Measurements from ENCODE around the gene UBE2D2. TPM values are rescaled to one million over a fixed set of nuclear protein-coding genes. Genes with fewer than 3 reads are reported as not detected.
"Not testable (repeated sequence)": the region's sequence is repeated elsewhere in the genome, so short reads cannot be mapped to it uniquely, and the experiment has no call there.

Gene UBE2D2
- total RNA-seq, 4 donors from 2014 or later: 98.5 to 199 (median 131) TPM

GRCh38 chr5:139584137-139584536 lies 23.0 kb downstream of the UBE2D2 start:
- Histone ChIP-seq H3K36me3 (no peaks in the 10 kb centered on the region), H3K27me3 (no peaks in the 10 kb centered on the region), H3K27ac (no peak overlapping the region), H3K4me1 (peaks cover 34 to 35% of the 10 kb centered on the region in 2 donors), H3K4me3 (no peak overlapping the region), H3K9me3 (no peaks in the 10 kb centered on the region)
- ATAC-seq (no peak), DNase-seq (no peak)
- in situ Hi-C loops (cut with MboI; ENCODE audit: low sequenced_read_pairs in 4 of 4) (no loop called here), intact Hi-C loops (cut with DNase I; ENCODE audit: low total_unique reads) (no loop called here)
- TF ChIP-seq CTCF (IDR thresholded peaks at IDR 0.05 in 4 of 5, conservative IDR thresholded peaks at IDR 0.05 in 1 of 5): no peak
- TF ChIP-seq POLR2A (IDR thresholded peaks at IDR 0.05): no peak

- Histone ChIP-seq H3K4me1 (peaks cover 8 to 20% of the 10 kb centered on the region in 2 donors), H3K27ac (peak overlapping the region in 1 of 4 donors; percentile 53)
- ATAC-seq; in situ Hi-C loops (cut with MboI; ENCODE audit: low sequenced_read_pairs in 4 of 4); H3K27me3 ChIP-seq; H3K36me3 ChIP-seq; intact Hi-C loops (cut with DNase I; ENCODE audit: low total_unique reads); H3K4me3 ChIP-seq; H3K9me3 ChIP-seq; DNase-seq: not testable (repeated sequence)
Measured at GRCh38 chr5:139588116-139588515, 27.0 kb downstream of the UBE2D2 start.

GRCh38 chr5:139588962-139589361 lies 27.8 kb downstream of the UBE2D2 start:
- Histone ChIP-seq H3K4me3 (no peak overlapping the region), H3K9me3 (no peaks in the 10 kb centered on the region), H3K4me1 (peaks cover 13 to 23% of the 10 kb centered on the region in 2 donors), H3K27ac (peak overlapping the region in 1 of 4 donors; percentile 53), H3K36me3 (no peaks in the 10 kb centered on the region), H3K27me3 (no peaks in the 10 kb centered on the region)
- TF ChIP-seq CTCF (IDR thresholded peaks at IDR 0.05 in 4 of 5, conservative IDR thresholded peaks at IDR 0.05 in 1 of 5) (no peak), POLR2A (IDR thresholded peaks at IDR 0.05) (no peak)
- DNase-seq (no peak), ATAC-seq (no peak)
- in situ Hi-C loops (cut with MboI; ENCODE audit: low sequenced_read_pairs in 4 of 4): no loop called here
- intact Hi-C loops (cut with DNase I; ENCODE audit: low total_unique reads): no loop called here

- peak overlapping the region; percentile 21 to 71 (median 46) for H3K27ac ChIP-seq
- peaks cover 13 to 16% of the 10 kb centered on the region in 2 donors for H3K4me1 ChIP-seq
- TF ChIP-seq POLR2A (IDR thresholded peaks at IDR 0.05) (no peak), CTCF (IDR thresholded peaks at IDR 0.05 in 4 of 5, conservative IDR thresholded peaks at IDR 0.05 in 1 of 5) (no peak)
- no peaks in the 10 kb centered on the region for H3K27me3 ChIP-seq
- H3K36me3 ChIP-seq: no peaks in the 10 kb centered on the region
- ATAC-seq: no peak
- no peaks in the 10 kb centered on the region for H3K9me3 ChIP-seq
- intact Hi-C loops (cut with DNase I; ENCODE audit: low total_unique reads): no loop called here
- in situ Hi-C loops (cut with MboI; ENCODE audit: low sequenced_read_pairs in 4 of 4): no loop called here
- no peak overlapping the region for H3K4me3 ChIP-seq
- DNase-seq: no peak
Measured at GRCh38 chr5:139592289-139592688, 31.1 kb downstream of the UBE2D2 start.

- intact Hi-C loops (cut with DNase I; ENCODE audit: low total_unique reads); DNase-seq; in situ Hi-C loops (cut with MboI; ENCODE audit: low sequenced_read_pairs in 4 of 4); H3K9me3 ChIP-seq; ATAC-seq; H3K4me3 ChIP-seq; H3K36me3 ChIP-seq; H3K27me3 ChIP-seq: not testable (repeated sequence)
- Histone ChIP-seq H3K27ac (peak overlapping the region; percentile 24 to 71 (median 66)), H3K4me1 (peaks cover 13 to 16% of the 10 kb centered on the region in 2 donors)
Measured at GRCh38 chr5:139593076-139593475, 31.9 kb downstream of the UBE2D2 start.

- in situ Hi-C loops (cut with MboI; ENCODE audit: low sequenced_read_pairs in 4 of 4) (no loop called here), intact Hi-C loops (cut with DNase I; ENCODE audit: low total_unique reads) (no loop called here)
- DNase-seq (no peak), ATAC-seq (peak; percentile 27 to 47)
- Histone ChIP-seq H3K4me3 (no peak overlapping the region), H3K9me3 (no peaks in the 10 kb centered on the region), H3K4me1 (peaks cover 13 to 16% of the 10 kb centered on the region in 2 donors), H3K27me3 (no peaks in the 10 kb centered on the region), H3K27ac (peak overlapping the region; percentile 24 to 71 (median 66)), H3K36me3 (no peaks in the 10 kb centered on the region)
- TF ChIP-seq CTCF (IDR thresholded peaks at IDR 0.05 in 4 of 5, conservative IDR thresholded peaks at IDR 0.05 in 1 of 5) (no peak), POLR2A (IDR thresholded peaks at IDR 0.05) (no peak)
Measured at GRCh38 chr5:139593716-139594319, 32.7 kb downstream of the UBE2D2 start.

Measured in gastrocnemius medialis (tissue), 4 donors.